Amygdala (tissue), 56 donors: ENCODE results near the gene MRPS2.
"Not testable (repeated sequence)": the region's sequence is repeated elsewhere in the genome, so short reads cannot be mapped to it uniquely, and the experiment has no call there.

Experiments used
- DNase-seq, 56 donors: peaks; one replicate each; lab custom pipeline; 2025; lab: John Stamatoyannopoulos, UW

The MRPS2 gene

DNA sequence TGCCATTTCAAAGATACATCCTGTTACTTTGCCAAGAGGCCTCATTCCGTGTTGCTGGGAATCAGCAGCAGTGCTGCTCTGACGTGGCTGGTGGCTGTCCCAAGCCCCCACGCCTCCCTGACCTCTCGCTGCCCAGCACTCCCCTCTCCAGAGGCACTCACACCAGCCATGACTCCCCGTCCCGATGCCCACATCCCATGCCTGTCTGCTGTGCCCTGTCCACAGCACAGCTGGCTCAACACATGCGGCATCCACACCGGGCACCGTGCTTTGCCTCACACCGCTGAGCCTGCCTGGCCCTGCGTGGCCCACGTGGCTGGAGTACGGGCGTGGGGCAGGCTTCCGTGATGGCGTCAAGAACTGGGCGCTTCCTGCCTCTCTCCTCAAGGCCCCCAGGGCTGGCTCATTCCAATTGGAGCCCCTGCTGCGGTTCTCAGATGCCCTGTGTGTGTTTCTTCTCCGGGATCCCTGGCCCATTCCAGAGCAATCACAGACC is 12.9 kb downstream of the MRPS2 start:
- no peak for DNase-seq

- DNase-seq = not testable (repeated sequence)
Observed at GRCh38 chr9:135513906-135514305, 13.4 kb downstream of the MRPS2 start.

DNA sequence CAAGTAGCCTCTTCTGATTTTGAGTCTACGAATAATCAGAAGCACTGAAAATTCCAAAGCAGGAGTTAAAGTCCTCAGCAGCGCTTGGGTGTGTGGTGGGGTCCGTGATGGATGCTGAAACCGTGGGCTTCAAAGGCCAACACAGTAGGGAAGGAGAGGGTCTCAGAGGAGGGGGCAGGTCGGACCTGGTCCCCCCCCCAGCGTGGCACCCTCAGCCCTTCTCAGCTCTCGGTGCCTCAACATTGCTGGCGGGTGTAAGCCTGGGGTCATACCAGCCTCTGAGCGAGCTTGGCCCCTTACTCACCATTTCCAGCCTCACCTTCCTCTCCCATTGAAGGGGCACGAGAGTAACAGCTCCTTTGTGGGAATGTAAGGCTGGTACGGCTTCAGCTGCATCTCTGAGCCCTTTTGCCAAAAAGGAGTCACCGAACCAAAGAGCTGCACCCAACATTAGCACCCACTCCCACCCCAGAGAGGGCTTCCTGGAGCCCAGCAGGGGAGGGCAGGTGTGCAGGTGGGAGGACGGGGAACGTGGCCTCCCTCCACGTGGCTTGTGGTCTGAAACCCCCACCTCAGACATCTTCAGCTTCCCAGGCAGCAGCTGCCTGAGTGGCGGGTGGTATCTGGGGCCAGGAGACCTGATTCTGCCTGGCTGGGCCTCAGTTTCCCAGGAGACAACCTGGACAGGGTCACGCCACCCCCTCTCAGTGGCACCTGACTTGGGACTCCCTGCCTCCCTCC is 14.0 kb downstream of the MRPS2 start:
- DNase-seq = no peak

DNA sequence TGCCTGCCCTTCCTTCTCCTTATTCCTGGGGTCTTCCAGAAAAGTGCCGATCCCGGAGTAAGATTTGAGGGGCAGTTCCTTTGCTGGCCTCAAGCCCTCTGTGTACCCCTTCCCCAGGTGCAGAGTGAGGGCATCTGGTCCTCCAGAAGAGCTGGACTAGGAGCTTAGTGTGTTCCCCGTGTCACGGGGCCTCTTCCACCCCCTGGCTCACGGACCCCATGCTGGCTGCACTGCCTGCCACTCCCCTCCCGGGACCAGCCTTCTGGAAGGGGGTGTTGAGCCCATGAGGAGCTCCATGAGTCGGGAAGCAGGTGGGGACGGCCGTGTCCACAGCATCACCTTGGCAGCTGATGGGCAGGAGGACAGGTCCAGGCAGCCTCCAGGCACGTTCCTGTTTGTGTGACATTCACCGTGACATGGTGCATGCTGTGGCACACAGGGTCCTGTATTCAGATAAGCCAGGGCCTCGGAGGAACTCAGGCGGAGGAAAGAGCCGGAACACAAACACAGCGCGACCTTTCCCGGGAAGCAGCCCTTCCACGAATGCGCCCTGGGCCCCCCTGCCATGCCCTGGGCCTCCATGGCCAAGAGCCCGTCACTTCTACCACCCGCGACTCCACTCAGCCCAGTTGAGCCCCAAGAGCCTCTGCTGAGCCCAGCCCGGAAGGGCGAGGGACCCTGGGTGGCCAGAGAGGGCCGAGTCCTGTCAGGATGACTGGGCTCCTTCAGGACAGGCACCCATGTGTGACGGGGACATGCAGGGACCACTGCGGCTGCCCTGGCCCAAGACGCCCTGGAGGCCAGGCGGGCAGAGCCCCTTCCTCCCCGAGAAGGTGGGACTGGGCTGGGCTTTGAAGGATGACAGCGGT is 14.8 kb downstream of the MRPS2 start:
- no peak for DNase-seq

GRCh38 chr9:135516132-135516860 is 15.8 kb downstream of the MRPS2 start:
- no peak for DNase-seq

DNA sequence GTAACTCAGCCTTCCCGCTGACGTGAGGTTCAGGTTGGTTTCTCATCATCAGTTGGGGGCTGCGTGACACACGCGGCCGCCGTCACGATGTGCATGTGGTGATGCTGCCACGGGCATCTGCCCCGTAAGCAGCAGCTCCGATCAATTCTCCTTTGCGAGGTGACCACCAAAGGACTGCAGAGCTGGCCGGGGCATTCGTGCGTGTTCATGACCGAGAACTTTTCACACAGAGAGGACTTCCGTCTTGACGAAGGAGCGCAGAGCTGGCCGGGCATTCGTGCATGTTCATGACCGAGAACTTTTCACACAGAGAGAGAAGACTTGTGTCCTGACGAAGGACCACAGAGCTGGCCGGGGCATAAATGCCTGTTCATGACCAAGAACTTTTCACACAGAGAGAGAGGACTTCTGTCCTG is 16.9 kb downstream of the MRPS2 start:
- DNase-seq = no peak

- no peak for DNase-seq
Observed at GRCh38 chr9:135519179-135519971, 18.9 kb downstream of the MRPS2 start.

- no peak for DNase-seq
Observed at GRCh38 chr9:135520916-135521607, 20.6 kb downstream of the MRPS2 start, which contains the start of gene LCN1. Gene LCN1, plus strand, starts transcription at chr9:135521440. Its CDS starts 58 bp downstream, at chr9:135521498.

- DNase-seq = no peak
Observed at GRCh38 chr9:135521608-135522095, 21.2 kb downstream of the MRPS2 start.

DNA sequence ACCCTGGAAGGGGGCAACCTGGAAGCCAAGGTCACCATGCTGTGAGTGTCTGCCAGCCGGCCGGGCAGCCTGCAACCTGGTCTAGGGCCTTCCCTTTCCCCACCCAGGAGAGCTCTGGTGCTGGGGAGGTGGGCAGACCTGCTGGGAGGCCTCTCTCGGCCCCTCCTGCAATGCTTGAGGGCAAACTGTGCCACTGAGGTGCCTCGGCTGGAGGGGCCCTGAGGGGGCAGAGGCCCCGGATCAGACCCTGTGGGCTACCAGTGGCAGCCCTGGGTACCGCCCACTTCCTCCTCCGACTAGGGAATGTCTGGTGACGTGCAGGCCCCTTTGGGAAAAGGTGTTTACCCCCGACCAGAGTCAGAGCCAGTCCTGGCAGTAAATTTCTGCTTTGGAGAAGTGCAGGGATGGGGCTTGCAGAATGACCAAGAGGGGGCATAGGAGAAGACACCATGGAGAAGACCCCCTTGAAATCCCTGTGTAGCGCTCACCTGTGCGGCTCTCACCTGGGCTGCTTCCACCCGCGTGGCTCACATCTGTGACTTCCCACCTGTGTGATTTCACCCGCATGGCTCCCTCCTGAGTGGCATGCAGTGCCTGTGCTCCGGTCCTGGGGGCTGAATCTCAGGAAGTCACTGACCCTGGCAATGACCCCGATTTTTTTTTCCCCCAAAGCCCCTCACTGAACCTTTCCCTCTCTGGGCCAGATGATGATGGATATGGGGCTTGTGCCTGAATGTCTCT is 21.8 kb downstream of the MRPS2 start:
- DNase-seq = no peak

DNA sequence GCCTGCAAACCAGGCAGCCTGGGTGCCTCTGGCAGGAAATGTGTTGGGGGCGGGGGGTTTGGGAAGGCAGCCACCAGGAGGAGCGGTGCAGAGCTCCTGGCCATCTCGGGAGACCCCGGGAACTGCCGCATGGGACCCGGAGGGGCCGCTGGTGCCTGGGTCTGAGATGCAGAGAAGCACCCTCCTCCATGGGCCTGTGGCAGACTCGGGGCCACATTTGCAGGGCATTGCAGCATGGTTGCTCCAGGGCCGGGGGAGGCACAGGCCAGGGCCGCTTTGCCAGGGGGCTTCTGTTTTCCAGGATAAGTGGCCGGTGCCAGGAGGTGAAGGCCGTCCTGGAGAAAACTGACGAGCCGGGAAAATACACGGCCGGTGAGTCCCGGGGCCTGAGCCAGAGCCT is 22.4 kb downstream of the MRPS2 start:
- DNase-seq = no peak

GRCh38 chr9:135523521-135524129 is 23.1 kb downstream of the MRPS2 start:
- DNase-seq = no peak

GRCh38 chr9:135524130-135524861 is 23.8 kb downstream of the MRPS2 start:
- no peak for DNase-seq

DNA sequence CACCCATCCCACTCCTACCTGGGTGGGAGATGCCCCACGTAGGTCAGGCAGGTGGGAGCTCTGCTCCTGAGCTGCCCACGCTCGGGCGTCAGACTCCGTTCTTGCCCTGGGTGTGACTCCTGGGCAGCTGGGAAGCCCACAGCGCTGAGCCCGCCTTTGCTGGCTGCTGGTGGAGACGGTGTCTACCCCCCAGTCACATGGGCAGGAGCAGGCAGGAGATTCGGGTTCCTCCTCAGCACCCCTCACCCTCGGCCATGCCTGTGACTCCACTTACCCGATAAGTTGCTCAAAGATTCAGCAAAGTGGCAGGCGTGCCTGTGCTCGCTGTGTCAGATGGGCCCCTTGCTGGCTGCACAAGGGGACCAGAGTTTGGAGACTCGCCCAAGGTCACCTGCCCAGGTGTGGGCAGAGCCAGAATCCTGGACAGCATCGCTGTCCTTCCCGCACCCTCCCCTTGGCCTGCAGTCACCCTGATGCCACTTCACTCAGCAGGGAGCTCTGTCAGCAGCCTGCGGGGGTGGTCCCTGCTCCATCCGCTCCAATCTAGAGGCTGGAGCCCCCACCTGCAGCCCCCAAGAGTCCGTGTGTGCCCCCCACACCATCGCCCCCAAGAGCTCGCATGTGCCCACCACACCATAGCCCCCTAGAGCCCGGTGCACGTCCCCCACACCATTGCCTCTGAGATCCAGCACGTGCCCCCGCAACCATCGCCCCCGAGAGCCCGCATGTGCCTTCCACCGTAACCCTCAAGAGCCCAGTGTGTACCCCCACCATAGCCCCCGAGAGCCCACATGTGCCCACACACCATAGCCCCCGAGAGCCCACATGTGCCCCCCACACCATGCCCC is 25.0 kb downstream of the MRPS2 start:
- no peak for DNase-seq

DNA sequence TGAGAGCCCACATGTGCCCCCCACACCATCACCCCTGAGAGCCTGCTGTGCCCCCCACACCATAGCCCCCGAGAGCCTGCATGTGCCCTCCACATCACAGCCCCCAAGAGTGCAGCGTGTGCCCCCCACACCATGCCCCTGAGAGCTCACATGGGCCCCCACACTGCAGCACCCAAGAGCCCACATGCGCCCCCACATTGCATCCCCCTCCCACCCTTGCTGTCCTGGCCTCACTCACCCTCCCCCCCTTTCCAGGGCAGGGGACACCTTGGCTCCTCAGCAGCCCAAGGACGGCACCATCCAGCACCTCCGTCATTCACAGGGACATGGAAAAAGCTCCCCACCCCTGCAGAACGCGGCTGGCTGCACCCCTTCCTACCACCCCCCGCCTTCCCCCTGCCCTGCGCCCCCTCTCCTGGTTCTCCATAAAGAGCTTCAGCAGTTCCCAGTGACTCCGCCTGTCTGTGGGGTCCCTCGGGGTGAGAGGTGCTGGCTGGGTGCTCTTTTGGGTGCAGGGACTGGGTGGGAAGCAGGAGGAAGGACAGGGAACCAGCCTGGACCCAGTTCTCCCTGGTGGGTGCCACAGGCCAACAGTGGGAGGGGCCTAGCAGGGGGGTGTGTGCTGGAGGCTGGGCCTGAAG is 25.7 kb downstream of the MRPS2 start:
- no peak for DNase-seq
